ENCODE results near the gene CDKN1B. TPM values are rescaled to one million over a fixed set of nuclear protein-coding genes. Genes with fewer than 3 reads are reported as not detected.

The CDKN1B gene
- polyA plus RNA-seq (2013, experiment 1 of 2): 19.0 TPM
- polyA plus RNA-seq (2013, experiment 2 of 2): 19.7 TPM

DNA sequence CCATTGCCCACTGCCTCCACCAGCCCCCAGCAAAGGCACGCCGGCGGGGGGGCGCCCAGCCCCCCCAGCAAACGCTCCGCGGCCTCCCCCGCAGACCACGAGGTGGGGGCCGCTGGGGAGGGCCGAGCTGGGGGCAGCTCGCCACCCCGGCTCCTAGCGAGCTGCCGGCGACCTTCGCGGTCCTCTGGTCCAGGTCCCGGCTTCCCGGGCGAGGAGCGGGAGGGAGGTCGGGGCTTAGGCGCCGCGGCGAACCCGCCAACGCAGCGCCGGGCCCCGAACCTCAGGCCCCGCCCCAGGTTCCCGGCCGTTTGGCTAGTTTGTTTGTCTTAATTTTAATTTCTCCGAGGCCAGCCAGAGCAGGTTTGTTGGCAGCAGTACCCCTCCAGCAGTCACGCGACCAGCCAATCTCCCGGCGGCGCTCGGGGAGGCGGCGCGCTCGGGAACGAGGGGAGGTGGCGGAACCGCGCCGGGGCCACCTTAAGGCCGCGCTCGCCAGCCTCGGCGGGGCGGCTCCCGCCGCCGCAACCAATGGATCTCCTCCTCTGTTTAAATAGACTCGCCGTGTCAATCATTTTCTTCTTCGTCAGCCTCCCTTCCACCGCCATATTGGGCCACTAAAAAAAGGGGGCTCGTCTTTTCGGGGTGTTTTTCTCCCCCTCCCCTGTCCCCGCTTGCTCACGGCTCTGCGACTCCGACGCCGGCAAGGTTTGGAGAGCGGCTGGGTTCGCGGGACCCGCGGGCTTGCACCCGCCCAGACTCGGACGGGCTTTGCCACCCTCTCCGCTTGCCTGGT lies at the start of gene CDKN1B:
CDKN1B (plus strand) TSS at position 576 of the 793 bp plus-strand sequence. CDS start 472 bp downstream, outside the sequence.
- Histone ChIP-seq H3K9me3 (ENCODE audit: control insufficient read depth, low read length) (no peaks in the 10 kb centered on the region), H4K91ac (ENCODE audit: low read length) (peak within 1 kb of the TSS; percentile 97), H3K23ac (ENCODE audit: low read length in 2 of 2) (peak within 1 kb of the TSS; percentile 93 to 94), H3K14ac (ENCODE audit: low read length in 2 of 2) (peak within 1 kb of the TSS; percentile 37 to 72), H3K27ac (ENCODE audit: low read length, poor library complexity, severe bottlenecking) (peak within 1 kb of the TSS; percentile 95), H3K79me1 (replicated peaks; ENCODE audit: low read length, poor library complexity, severe bottlenecking) (peaks cover 2% of the 10 kb centered on the region), H3K27me3 (ENCODE audit: control insufficient read depth in 1 of 2, insufficient read depth in 1 of 2, low read length in 2 of 2) (no peaks in the 10 kb centered on the region), H3K18ac (ENCODE audit: low read depth in 1 of 2, low read length in 2 of 2) (peak within 1 kb of the TSS; percentile 93 to 94), H3K4ac (ENCODE audit: low read depth in 1 of 2, low read length in 2 of 2) (peak within 1 kb of the TSS; percentile 92 to 93), H2BK120ac (ENCODE audit: low read depth, low read length) (peak within 1 kb of the TSS; percentile 98), H4K8ac (ENCODE audit: low read length) (peak within 1 kb of the TSS; percentile 94), H3K4me1 (ENCODE audit: control insufficient read depth, insufficient read depth, low read depth, low read length) (peaks cover 10% of the 10 kb centered on the region), H2AFZ (ENCODE audit: low read depth, low read length) (no peak within 1 kb of the TSS), H2BK15ac (ENCODE audit: low read depth, poor library complexity, severe bottlenecking) (peak within 1 kb of the TSS; percentile 99), H3K9ac (ENCODE audit: low read length) (peak within 1 kb of the TSS; percentile 97), H2BK5ac (ENCODE audit: low read depth, low read length, poor library complexity, severe bottlenecking) (peak within 1 kb of the TSS; percentile 92), H3K4me2 (ENCODE audit: low read length, poor library complexity, severe bottlenecking) (peak within 1 kb of the TSS; percentile 66), H2BK12ac (ENCODE audit: low read length in 2 of 2) (peak within 1 kb of the TSS; percentile 65 to 89), H3K4me3 (ENCODE audit: insufficient read depth in 1 of 2, low read depth in 1 of 2, low read length in 2 of 2) (peak within 1 kb of the TSS; percentile 89 to 94), H2AK5ac (ENCODE audit: low read length, severe bottlenecking) (peak within 1 kb of the TSS; percentile 63), H3K36me3 (ENCODE audit: control insufficient read depth in 1 of 2, insufficient read depth in 2 of 2, low read depth in 1 of 2, low read length in 2 of 2) (peaks cover 0 to 30% of the 10 kb centered on the region in 2 experiments)
- WGBS: under 1% methylated on average over 72 of the region's 81 CpGs
- DNase-seq: peak; percentile 92

GRCh38 chr12:12668005-12668404 lies 49.2 kb upstream of the CDKN1B start:
- Histone ChIP-seq H4K91ac (ENCODE audit: low read length) (no peak overlapping the region), H3K14ac (ENCODE audit: low read length in 2 of 2) (no peak overlapping the region), H3K27ac (ENCODE audit: low read length, poor library complexity, severe bottlenecking) (no peak overlapping the region), H2BK120ac (ENCODE audit: low read depth, low read length) (no peak overlapping the region), H3K4me1 (ENCODE audit: control insufficient read depth, insufficient read depth, low read depth, low read length) (no peaks in the 10 kb centered on the region), H2BK12ac (ENCODE audit: low read length in 2 of 2) (no peak overlapping the region), H3K9me3 (ENCODE audit: control insufficient read depth, low read length) (no peaks in the 10 kb centered on the region), H2BK5ac (ENCODE audit: low read depth, low read length, poor library complexity, severe bottlenecking) (no peak overlapping the region), H2AK5ac (ENCODE audit: low read length, severe bottlenecking) (no peak overlapping the region), H2BK15ac (ENCODE audit: low read depth, poor library complexity, severe bottlenecking) (no peak overlapping the region), H4K8ac (ENCODE audit: low read length) (no peak overlapping the region), H3K4ac (ENCODE audit: low read depth in 1 of 2, low read length in 2 of 2) (no peak overlapping the region), H3K9ac (ENCODE audit: low read length) (no peak overlapping the region), H3K4me2 (ENCODE audit: low read length, poor library complexity, severe bottlenecking) (no peak overlapping the region), H3K79me1 (replicated peaks; ENCODE audit: low read length, poor library complexity, severe bottlenecking) (no peaks in the 10 kb centered on the region), H3K4me3 (ENCODE audit: insufficient read depth in 1 of 2, low read depth in 1 of 2, low read length in 2 of 2) (no peak overlapping the region), H3K18ac (ENCODE audit: low read depth in 1 of 2, low read length in 2 of 2) (no peak overlapping the region), H3K36me3 (ENCODE audit: control insufficient read depth in 1 of 2, insufficient read depth in 2 of 2, low read depth in 1 of 2, low read length in 2 of 2) (no peaks in the 10 kb centered on the region), H2AFZ (ENCODE audit: low read depth, low read length) (no peak overlapping the region), H3K27me3 (ENCODE audit: control insufficient read depth in 1 of 2, insufficient read depth in 1 of 2, low read length in 2 of 2) (no peaks in the 10 kb centered on the region), H3K23ac (ENCODE audit: low read length in 2 of 2) (no peak overlapping the region)
- WGBS: no CpG with 5 or more reads among the region's 1 CpG
- no peak for DNase-seq

GRCh38 chr12:12669020-12669419 lies 48.1 kb upstream of the CDKN1B start:
- Histone ChIP-seq H2BK15ac (ENCODE audit: low read depth, poor library complexity, severe bottlenecking) (no peak overlapping the region), H3K23ac (ENCODE audit: low read length in 2 of 2) (no peak overlapping the region), H4K8ac (ENCODE audit: low read length) (no peak overlapping the region), H3K9ac (ENCODE audit: low read length) (no peak overlapping the region), H2BK5ac (ENCODE audit: low read depth, low read length, poor library complexity, severe bottlenecking) (no peak overlapping the region), H3K79me1 (replicated peaks; ENCODE audit: low read length, poor library complexity, severe bottlenecking) (no peaks in the 10 kb centered on the region), H3K4me3 (ENCODE audit: insufficient read depth in 1 of 2, low read depth in 1 of 2, low read length in 2 of 2) (no peak overlapping the region), H3K27me3 (ENCODE audit: control insufficient read depth in 1 of 2, insufficient read depth in 1 of 2, low read length in 2 of 2) (no peaks in the 10 kb centered on the region), H2BK12ac (ENCODE audit: low read length in 2 of 2) (no peak overlapping the region), H2BK120ac (ENCODE audit: low read depth, low read length) (no peak overlapping the region), H3K27ac (ENCODE audit: low read length, poor library complexity, severe bottlenecking) (no peak overlapping the region), H2AK5ac (ENCODE audit: low read length, severe bottlenecking) (no peak overlapping the region), H3K4ac (ENCODE audit: low read depth in 1 of 2, low read length in 2 of 2) (no peak overlapping the region), H2AFZ (ENCODE audit: low read depth, low read length) (no peak overlapping the region), H3K18ac (ENCODE audit: low read depth in 1 of 2, low read length in 2 of 2) (no peak overlapping the region), H3K36me3 (ENCODE audit: control insufficient read depth in 1 of 2, insufficient read depth in 2 of 2, low read depth in 1 of 2, low read length in 2 of 2) (no peaks in the 10 kb centered on the region), H4K91ac (ENCODE audit: low read length) (no peak overlapping the region), H3K9me3 (ENCODE audit: control insufficient read depth, low read length) (no peaks in the 10 kb centered on the region), H3K4me1 (ENCODE audit: control insufficient read depth, insufficient read depth, low read depth, low read length) (no peaks in the 10 kb centered on the region), H3K4me2 (ENCODE audit: low read length, poor library complexity, severe bottlenecking) (no peak overlapping the region), H3K14ac (ENCODE audit: low read length in 2 of 2) (no peak overlapping the region)
- 100% methylated on average over 2 of the region's 2 CpGs for WGBS
- DNase-seq: no peak

- no peak overlapping the region for H3K18ac ChIP-seq (ENCODE audit: low read depth in 1 of 2, low read length in 2 of 2)
- no peaks in the 10 kb centered on the region for H3K79me1 ChIP-seq (replicated peaks; ENCODE audit: low read length, poor library complexity, severe bottlenecking)
- DNase-seq: peak; percentile 19
- no peak overlapping the region for H4K8ac ChIP-seq (ENCODE audit: low read length)
- H2BK5ac ChIP-seq (ENCODE audit: low read depth, low read length, poor library complexity, severe bottlenecking): no peak overlapping the region
- no peak overlapping the region for H3K4me2 ChIP-seq (ENCODE audit: low read length, poor library complexity, severe bottlenecking)
- WGBS: 56% methylated on average over 7 of the region's 8 CpGs
- H3K27me3 ChIP-seq (ENCODE audit: control insufficient read depth in 1 of 2, insufficient read depth in 1 of 2, low read length in 2 of 2): no peaks in the 10 kb centered on the region
- H3K9ac ChIP-seq (ENCODE audit: low read length): no peak overlapping the region
- no peaks in the 10 kb centered on the region for H3K4me1 ChIP-seq (ENCODE audit: control insufficient read depth, insufficient read depth, low read depth, low read length)
- no peak overlapping the region for H3K23ac ChIP-seq (ENCODE audit: low read length in 2 of 2)
- no peak overlapping the region for H3K4me3 ChIP-seq (ENCODE audit: insufficient read depth in 1 of 2, low read depth in 1 of 2, low read length in 2 of 2)
- H2AK5ac ChIP-seq (ENCODE audit: low read length, severe bottlenecking): no peak overlapping the region
- no peak overlapping the region for H2BK12ac ChIP-seq (ENCODE audit: low read length in 2 of 2)
- H3K14ac ChIP-seq (ENCODE audit: low read length in 2 of 2): no peak overlapping the region
- no peaks in the 10 kb centered on the region for H3K9me3 ChIP-seq (ENCODE audit: control insufficient read depth, low read length)
- H3K27ac ChIP-seq (ENCODE audit: low read length, poor library complexity, severe bottlenecking): no peak overlapping the region
- H2BK120ac ChIP-seq (ENCODE audit: low read depth, low read length): no peak overlapping the region
- H4K91ac ChIP-seq (ENCODE audit: low read length): no peak overlapping the region
- H3K36me3 ChIP-seq (ENCODE audit: control insufficient read depth in 1 of 2, insufficient read depth in 2 of 2, low read depth in 1 of 2, low read length in 2 of 2): no peaks in the 10 kb centered on the region
- H3K4ac ChIP-seq (ENCODE audit: low read depth in 1 of 2, low read length in 2 of 2): no peak overlapping the region
- no peak overlapping the region for H2AFZ ChIP-seq (ENCODE audit: low read depth, low read length)
- H2BK15ac ChIP-seq (ENCODE audit: low read depth, poor library complexity, severe bottlenecking): no peak overlapping the region
These were observed 45.1 kb upstream of the CDKN1B start for GRCh38 chr12:12671850-12672660.
